GM13976 (cell line): Measurements from ENCODE around the gene NTN5.
"Not testable (repeated sequence)": the region's sequence is repeated elsewhere in the genome, so short reads cannot be mapped to it uniquely, and the experiment has no call there.

Source experiments
- DNase-seq: peaks from one replicate; pipeline ENCODE4 v3.0.0; 2012; ENCODE audit warnings: low spot score
- in situ Hi-C: fragments of 300-500 bp; cut with MboI; formaldehyde crosslinking; loops from one replicate; pipeline ENCODE4 v1.12.0; 2022; ENCODE audit warnings: low sequenced_read_pairs, mixed read lengths, inconsistent platforms; ENCODE audit not compliant: unreplicated experiment
- TF ChIP-seq, protein P1 (sequence below): IDR thresholded peaks from 2 replicates; pipeline ENCODE4 v1.5.1; 2012; ENCODE audit warnings: borderline replicate concordance, mild to moderate bottlenecking; ENCODE audit not compliant: insufficient read depth; ENCODE audit errors: extremely low read depth, missing control alignments, control extremely low read depth

Gene NTN5

GRCh38 chr19:48672994-48673393, at the start of gene NTN5:
NTN5 (minus strand) TSS chr19:48673017; CDS start chr19:48670986, 2,031 bp downstream.
- peak; percentile 16 for DNase-seq
- TF ChIP-seq, protein P1, sequence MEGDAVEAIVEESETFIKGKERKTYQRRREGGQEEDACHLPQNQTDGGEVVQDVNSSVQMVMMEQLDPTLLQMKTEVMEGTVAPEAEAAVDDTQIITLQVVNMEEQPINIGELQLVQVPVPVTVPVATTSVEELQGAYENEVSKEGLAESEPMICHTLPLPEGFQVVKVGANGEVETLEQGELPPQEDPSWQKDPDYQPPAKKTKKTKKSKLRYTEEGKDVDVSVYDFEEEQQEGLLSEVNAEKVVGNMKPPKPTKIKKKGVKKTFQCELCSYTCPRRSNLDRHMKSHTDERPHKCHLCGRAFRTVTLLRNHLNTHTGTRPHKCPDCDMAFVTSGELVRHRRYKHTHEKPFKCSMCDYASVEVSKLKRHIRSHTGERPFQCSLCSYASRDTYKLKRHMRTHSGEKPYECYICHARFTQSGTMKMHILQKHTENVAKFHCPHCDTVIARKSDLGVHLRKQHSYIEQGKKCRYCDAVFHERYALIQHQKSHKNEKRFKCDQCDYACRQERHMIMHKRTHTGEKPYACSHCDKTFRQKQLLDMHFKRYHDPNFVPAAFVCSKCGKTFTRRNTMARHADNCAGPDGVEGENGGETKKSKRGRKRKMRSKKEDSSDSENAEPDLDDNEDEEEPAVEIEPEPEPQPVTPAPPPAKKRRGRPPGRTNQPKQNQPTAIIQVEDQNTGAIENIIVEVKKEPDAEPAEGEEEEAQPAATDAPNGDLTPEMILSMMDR: no peak
- in situ Hi-C loops: no loop called here

GRCh38 chr19:48722196-48722708, 49.4 kb upstream of the NTN5 start:
- DNase-seq: no peak
- in situ Hi-C loops: no loop called here
- TF ChIP-seq, protein P1: no peak

DNA sequence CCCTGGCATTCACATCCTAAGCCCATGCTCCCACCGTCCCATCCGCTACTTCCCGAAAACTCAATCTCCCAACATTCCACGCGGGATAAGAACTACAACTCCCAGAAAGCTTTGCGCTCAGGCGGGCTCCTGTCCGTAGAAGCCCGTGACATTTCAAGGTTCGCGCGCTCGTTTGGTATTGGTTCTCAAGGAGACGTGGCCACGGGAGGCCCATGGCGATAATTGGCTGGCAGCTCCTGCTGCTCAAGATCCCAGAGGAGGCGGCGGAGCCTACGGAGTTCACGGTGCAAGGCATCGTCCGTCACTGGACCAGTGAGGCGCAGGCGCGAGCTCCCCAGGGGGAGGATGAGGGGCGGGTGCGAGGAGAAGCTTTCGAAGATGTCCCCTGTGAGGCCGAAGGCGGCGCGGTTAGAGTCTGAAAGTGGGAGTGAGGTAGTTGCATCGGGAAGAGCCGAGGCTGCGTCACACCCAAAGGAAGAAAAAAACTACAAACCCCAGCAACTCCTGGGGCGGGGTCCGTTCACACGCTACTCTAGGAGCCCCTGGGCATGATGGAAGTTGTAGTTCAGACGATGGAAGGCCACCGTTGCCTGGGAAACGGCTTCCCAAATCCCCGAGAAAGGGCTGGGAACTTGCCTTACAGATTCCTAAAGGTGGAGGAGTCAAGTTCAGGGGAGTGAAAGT, 47.9 kb upstream of the NTN5 start:
- peak; percentile 96 for DNase-seq
- TF ChIP-seq, protein P1: no peak
- in situ Hi-C loops: no loop called here

GRCh38 chr19:48720251-48720612, 47.4 kb upstream of the NTN5 start:
- TF ChIP-seq, protein P1: no peak
- DNase-seq: no peak
- in situ Hi-C loops: no loop called here

- TF ChIP-seq, protein P1: no peak
- DNase-seq: no peak
- in situ Hi-C loops: no loop called here
Observed at GRCh38 chr19:48719263-48720171, 46.7 kb upstream of the NTN5 start, which contains the start of gene MAMSTR. MAMSTR (minus strand) TSS chr19:48719725; CDS start chr19:48719031, 694 bp downstream.

- DNase-seq: no peak
- in situ Hi-C loops: no loop called here
- TF ChIP-seq, protein P1: no peak
Observed at GRCh38 chr19:48718711-48719231, 46.0 kb upstream of the NTN5 start.

GRCh38 chr19:48718106-48718505, 45.3 kb upstream of the NTN5 start:
- in situ Hi-C loops, DNase-seq: not testable (repeated sequence)
